BJ (cell line): ENCODE measurements around the gene CMTM8. TPM values are rescaled to one million over a fixed set of nuclear protein-coding genes. Genes with fewer than 3 reads are reported as not detected.

Source experiments
- CTCF ChIA-PET: fragments of 350-600 bp; formaldehyde crosslinking; extraction: SDS; loops from one replicate; lab custom pipeline; 2021; ENCODE audit warnings: antibody characterized with exemption, inconsistent platforms; lab: Yijun Ruan, JAX
- POLR2A ChIA-PET: fragments of 300-600 bp; sonication (Branson Sonifier 250); formaldehyde crosslinking; extraction: SDS; loops from one replicate; lab custom pipeline; 2021; ENCODE audit warnings: antibody characterized with exemption; lab: Charles Lee
- DNase-seq: peaks from one replicate; pipeline ENCODE4 v3.0.0-alpha.2; 2011; ENCODE audit warnings: low read depth
- H3K27me3 ChIP-seq: 2 replicates; pipeline ENCODE4 v1.6.0; 2011; ENCODE audit warnings: low read length; ENCODE audit not compliant: control insufficient read depth, insufficient read depth
- H3K36me3 ChIP-seq: 2 replicates; pipeline ENCODE4 v1.5.1; 2011; ENCODE audit warnings: low read length; ENCODE audit not compliant: control insufficient read depth, insufficient read depth
- H3K4me3 ChIP-seq: 2 replicates; pipeline ENCODE4 v1.5.1; 2011; ENCODE audit warnings: low read depth, mild to moderate bottlenecking, control low read depth, low read length
- CTCF ChIP-seq: IDR thresholded peaks from 2 replicates; pipeline ENCODE4 v1.5.1; 2011; ENCODE audit warnings: low read depth, mild to moderate bottlenecking, control low read depth, inconsistent platforms, low read length, moderate library complexity; ENCODE audit not compliant: insufficient read depth
- polyA plus RNA-seq: library from polyadenylated mRNA; depleted of rRNA; stranded (reverse); fragments of >200 nt; gene quantifications from 2 replicates; pipeline ENCODE4 v1.2.3, GENCODE V29; 2011

The CMTM8 gene
- polyA plus RNA-seq, 1 experiment, result 0.39 TPM

- no peak for TF ChIP-seq CTCF
- H3K27me3 ChIP-seq, result peaks cover 7% of the 10 kb centered on the region
- no peak for DNase-seq
- no peaks in the 10 kb centered on the region for H3K36me3 ChIP-seq
- ChIA-PET POLR2A (no interaction called here), CTCF (no interaction called here)
- H3K4me3 ChIP-seq, result no peak overlapping the region
Observed at GRCh38 chr3:32246079-32246675, 7.7 kb downstream of the CMTM8 start.

GRCh38 chr3:32249184-32249782 lies 10.8 kb downstream of the CMTM8 start:
- Histone ChIP-seq H3K4me3 (no peak overlapping the region), H3K27me3 (peaks cover 5% of the 10 kb centered on the region), H3K36me3 (no peaks in the 10 kb centered on the region)
- ChIA-PET CTCF (no interaction called here), POLR2A (no interaction called here)
- no peak for TF ChIP-seq CTCF
- DNase-seq, result peak; percentile 77

GRCh38 chr3:32254268-32254667 lies 15.8 kb downstream of the CMTM8 start:
- no peaks in the 10 kb centered on the region for H3K27me3 ChIP-seq
- POLR2A ChIA-PET, result no interaction called here
- no peaks in the 10 kb centered on the region for H3K36me3 ChIP-seq
- CTCF ChIA-PET, result no interaction called here
- no peak overlapping the region for H3K4me3 ChIP-seq
- no peak for TF ChIP-seq CTCF
- no peak for DNase-seq

GRCh38 chr3:32255345-32255744 lies 16.9 kb downstream of the CMTM8 start:
- no peak for DNase-seq
- no peaks in the 10 kb centered on the region for H3K36me3 ChIP-seq
- H3K27me3 ChIP-seq, result no peaks in the 10 kb centered on the region
- TF ChIP-seq CTCF, result no peak
- no peak overlapping the region for H3K4me3 ChIP-seq
- ChIA-PET CTCF (no interaction called here), POLR2A (no interaction called here)

GRCh38 chr3:32256206-32256605 lies 17.7 kb downstream of the CMTM8 start:
- H3K4me3 ChIP-seq, result no peak overlapping the region
- CTCF ChIA-PET, result no interaction called here
- no peak for DNase-seq
- POLR2A ChIA-PET, result no interaction called here
- H3K27me3 ChIP-seq, result no peaks in the 10 kb centered on the region
- H3K36me3 ChIP-seq, result no peaks in the 10 kb centered on the region
- TF ChIP-seq CTCF, result no peak
